NCI-H146 (cell line): ENCODE measurements around the gene CALR3.
"Not testable (repeated sequence)": the region's sequence is repeated elsewhere in the genome, so short reads cannot be mapped to it uniquely, and the experiment has no call there.

Experiments used
- DNase-seq: peaks from one replicate; lab custom pipeline; 2025; lab: John Stamatoyannopoulos, UW

Gene CALR3

GRCh38 chr19:16495982-16496612 lies at the start of gene CALR3, which contains the start of gene C19orf44:
TSS of gene CALR3 (minus strand) at chr19:16496167. CDS start at chr19:16496129, 38 bp downstream.
TSS of gene C19orf44 (plus strand) at chr19:16496394. CDS start at chr19:16500793, 4,399 bp downstream.
- peak; percentile 96 for DNase-seq

- DNase-seq = no peak
Observed at GRCh38 chr19:16544473-16545231, 48.7 kb upstream of the CALR3 start.

- DNase-seq = not testable (repeated sequence)
Observed at GRCh38 chr19:16543734-16544133, 47.8 kb upstream of the CALR3 start.

- peak; percentile 28 for DNase-seq
Observed at GRCh38 chr19:16542910-16543472, 47.0 kb upstream of the CALR3 start.

GRCh38 chr19:16542045-16542909 lies 46.3 kb upstream of the CALR3 start, which contains the start of gene CHERP:
TSS of gene CHERP (minus strand) at chr19:16542437. CDS start at chr19:16542378, 59 bp downstream.
- DNase-seq = peak; percentile 95

- peak; percentile 18 for DNase-seq
Observed at GRCh38 chr19:16541526-16542044, 45.6 kb upstream of the CALR3 start.

GRCh38 chr19:16540948-16541347 lies 45.0 kb upstream of the CALR3 start:
- DNase-seq = no peak

- no peak for DNase-seq
Observed at GRCh38 chr19:16537111-16537510, 41.1 kb upstream of the CALR3 start.

- no peak for DNase-seq
Observed at GRCh38 chr19:16536130-16536529, 40.2 kb upstream of the CALR3 start.

- DNase-seq = no peak
Observed at GRCh38 chr19:16535381-16535780, 39.4 kb upstream of the CALR3 start.

- DNase-seq = no peak
Observed at GRCh38 chr19:16532440-16533234, 36.7 kb upstream of the CALR3 start.

- no peak for DNase-seq
Observed at GRCh38 chr19:16531380-16531669, 35.4 kb upstream of the CALR3 start.

GRCh38 chr19:16530540-16531379 lies 34.8 kb upstream of the CALR3 start:
- DNase-seq = no peak

- no peak for DNase-seq
Observed at GRCh38 chr19:16529466-16530144, 33.6 kb upstream of the CALR3 start.

- DNase-seq = no peak
Observed at GRCh38 chr19:16527971-16528521, 32.1 kb upstream of the CALR3 start.

- DNase-seq = no peak
Observed at GRCh38 chr19:16527334-16527935, 31.5 kb upstream of the CALR3 start.

GRCh38 chr19:16525751-16526481 lies 29.9 kb upstream of the CALR3 start:
- no peak for DNase-seq
